Measurements from ENCODE around the gene PCDH9. TPM values are rescaled to one million over a fixed set of nuclear protein-coding genes. Genes with fewer than 3 reads are reported as not detected.
"Not testable (repeated sequence)": the region's sequence is repeated elsewhere in the genome, so short reads cannot be mapped to it uniquely, and the experiment has no call there.

The PCDH9 gene
- total RNA-seq, 1 experiment from 2014 or later = 4.2 TPM

GRCh38 chr13:67097892-67098452 lies 132.2 kb downstream of the PCDH9 start:
- Histone ChIP-seq H3K4me1 (ENCODE audit: control insufficient read depth, insufficient read depth, low read length) (no peaks in the 10 kb centered on the region), H3K36me3 (ENCODE audit: control insufficient read depth, insufficient read depth, low read length) (no peaks in the 10 kb centered on the region), H3K9me3 (ENCODE audit: control insufficient read depth, insufficient read depth, low read depth, low read length) (no peaks in the 10 kb centered on the region), H3K27ac (ENCODE audit: low read length) (no peak overlapping the region), H3K27me3 (ENCODE audit: control insufficient read depth, insufficient read depth, low read length) (no peaks in the 10 kb centered on the region), H3K4me3 (ENCODE audit: low read depth in 2 of 2, low read length in 2 of 2) (no peak overlapping the region)
- TF ChIP-seq, protein P1, sequence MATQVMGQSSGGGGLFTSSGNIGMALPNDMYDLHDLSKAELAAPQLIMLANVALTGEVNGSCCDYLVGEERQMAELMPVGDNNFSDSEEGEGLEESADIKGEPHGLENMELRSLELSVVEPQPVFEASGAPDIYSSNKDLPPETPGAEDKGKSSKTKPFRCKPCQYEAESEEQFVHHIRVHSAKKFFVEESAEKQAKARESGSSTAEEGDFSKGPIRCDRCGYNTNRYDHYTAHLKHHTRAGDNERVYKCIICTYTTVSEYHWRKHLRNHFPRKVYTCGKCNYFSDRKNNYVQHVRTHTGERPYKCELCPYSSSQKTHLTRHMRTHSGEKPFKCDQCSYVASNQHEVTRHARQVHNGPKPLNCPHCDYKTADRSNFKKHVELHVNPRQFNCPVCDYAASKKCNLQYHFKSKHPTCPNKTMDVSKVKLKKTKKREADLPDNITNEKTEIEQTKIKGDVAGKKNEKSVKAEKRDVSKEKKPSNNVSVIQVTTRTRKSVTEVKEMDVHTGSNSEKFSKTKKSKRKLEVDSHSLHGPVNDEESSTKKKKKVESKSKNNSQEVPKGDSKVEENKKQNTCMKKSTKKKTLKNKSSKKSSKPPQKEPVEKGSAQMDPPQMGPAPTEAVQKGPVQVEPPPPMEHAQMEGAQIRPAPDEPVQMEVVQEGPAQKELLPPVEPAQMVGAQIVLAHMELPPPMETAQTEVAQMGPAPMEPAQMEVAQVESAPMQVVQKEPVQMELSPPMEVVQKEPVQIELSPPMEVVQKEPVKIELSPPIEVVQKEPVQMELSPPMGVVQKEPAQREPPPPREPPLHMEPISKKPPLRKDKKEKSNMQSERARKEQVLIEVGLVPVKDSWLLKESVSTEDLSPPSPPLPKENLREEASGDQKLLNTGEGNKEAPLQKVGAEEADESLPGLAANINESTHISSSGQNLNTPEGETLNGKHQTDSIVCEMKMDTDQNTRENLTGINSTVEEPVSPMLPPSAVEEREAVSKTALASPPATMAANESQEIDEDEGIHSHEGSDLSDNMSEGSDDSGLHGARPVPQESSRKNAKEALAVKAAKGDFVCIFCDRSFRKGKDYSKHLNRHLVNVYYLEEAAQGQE (IDR thresholded peaks at IDR 0.05; ENCODE audit: insufficient read depth in 1 of 2, low read depth in 2 of 2, low read length in 1 of 2) = no peak
- TF ChIP-seq TCF7L2 (IDR thresholded peaks at IDR 0.05; ENCODE audit: low read depth, low read length) (no peak), POLR2AphosphoS5 (IDR thresholded peaks at IDR 0.05; ENCODE audit: low read depth, low read length) (no peak), SIN3A (IDR thresholded peaks at IDR 0.05; ENCODE audit: borderline replicate concordance, insufficient read depth, low read depth, low read length) (no peak), CTCF (IDR thresholded peaks at IDR 0.05) (no peak)
- intact Hi-C loops (cut with micrococcal nuclease; ENCODE audit: unreplicated experiment) (no loop called here), in situ Hi-C loops (cut with HindIII; ENCODE audit: low pct_unique_long_range_greater_than_20kb, low sequenced_read_pairs) (no loop called here)
- no TSS peak for BruUV-seq (replicated peaks)
- POLR2A ChIA-PET = no interaction called here
- DNase-seq (ENCODE audit: low read depth, low spot score) = no peak
- no peak for ATAC-seq
- CTCF ChIA-PET = no interaction called here

DNA sequence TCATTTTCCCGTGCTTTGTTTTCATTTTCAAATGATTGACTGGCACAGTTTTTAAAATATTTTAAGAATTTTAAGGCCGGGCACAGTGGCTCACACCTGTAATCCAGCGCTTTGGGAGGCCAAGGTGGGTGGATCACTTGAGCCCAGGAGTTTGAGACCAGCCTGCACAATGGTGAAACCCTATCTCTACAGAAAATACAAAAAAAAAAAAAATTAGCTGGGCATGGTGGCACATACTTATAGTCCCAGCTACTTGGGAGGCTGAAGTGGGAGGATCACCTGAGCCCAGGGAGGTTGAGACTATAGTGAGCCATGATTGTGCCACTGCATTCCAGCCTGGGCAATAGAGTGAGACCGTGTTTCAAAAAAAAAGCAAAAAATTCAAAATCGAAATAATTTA lies 133.2 kb downstream of the PCDH9 start:
- BruUV-seq (replicated peaks); DNase-seq (ENCODE audit: low read depth, low spot score); H3K27ac ChIP-seq (ENCODE audit: low read length); CTCF ChIA-PET; H3K36me3 ChIP-seq (ENCODE audit: control insufficient read depth, insufficient read depth, low read length); in situ Hi-C loops (cut with HindIII; ENCODE audit: low pct_unique_long_range_greater_than_20kb, low sequenced_read_pairs); intact Hi-C loops (cut with micrococcal nuclease; ENCODE audit: unreplicated experiment); POLR2A ChIA-PET; H3K4me1 ChIP-seq (ENCODE audit: control insufficient read depth, insufficient read depth, low read length); H3K4me3 ChIP-seq (ENCODE audit: low read depth in 2 of 2, low read length in 2 of 2); ATAC-seq; H3K27me3 ChIP-seq (ENCODE audit: control insufficient read depth, insufficient read depth, low read length); H3K9me3 ChIP-seq (ENCODE audit: control insufficient read depth, insufficient read depth, low read depth, low read length): not testable (repeated sequence)

DNA sequence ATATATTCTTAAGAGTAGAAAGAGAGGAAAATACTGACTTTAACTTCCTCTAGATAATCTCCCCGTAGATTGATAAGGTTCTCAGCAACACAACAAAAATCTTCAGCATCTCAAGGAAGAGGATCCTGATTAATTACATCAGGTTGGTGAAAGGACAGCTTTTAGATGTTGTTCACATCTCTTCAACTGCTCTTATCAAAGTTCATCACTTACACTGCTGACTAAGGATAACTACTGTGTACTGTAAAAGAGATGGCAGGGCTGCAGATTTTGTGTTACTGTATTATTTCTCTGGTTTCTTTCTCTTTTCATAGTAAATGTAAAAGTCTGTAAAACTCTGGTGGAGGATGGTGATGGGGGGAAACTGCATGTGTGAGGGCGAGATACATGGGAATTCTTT lies 133.7 kb downstream of the PCDH9 start:
- no peak for ATAC-seq
- no peak overlapping the region for H3K4me3 ChIP-seq (ENCODE audit: low read depth in 2 of 2, low read length in 2 of 2)
- no peak overlapping the region for H3K27ac ChIP-seq (ENCODE audit: low read length)
- no peaks in the 10 kb centered on the region for H3K27me3 ChIP-seq (ENCODE audit: control insufficient read depth, insufficient read depth, low read length)
- no peak for DNase-seq (ENCODE audit: low read depth, low spot score)
- no peaks in the 10 kb centered on the region for H3K36me3 ChIP-seq (ENCODE audit: control insufficient read depth, insufficient read depth, low read length)
- ChIA-PET CTCF (no interaction called here), POLR2A (no interaction called here)
- TF ChIP-seq POLR2AphosphoS5 (IDR thresholded peaks at IDR 0.05; ENCODE audit: low read depth, low read length) (no peak), CTCF (IDR thresholded peaks at IDR 0.05) (no peak), SIN3A (IDR thresholded peaks at IDR 0.05; ENCODE audit: borderline replicate concordance, insufficient read depth, low read depth, low read length) (no peak), TCF7L2 (IDR thresholded peaks at IDR 0.05; ENCODE audit: low read depth, low read length) (no peak)
- TF ChIP-seq, protein P1 (IDR thresholded peaks at IDR 0.05; ENCODE audit: insufficient read depth in 1 of 2, low read depth in 2 of 2, low read length in 1 of 2) = no peak
- H3K4me1 ChIP-seq (ENCODE audit: control insufficient read depth, insufficient read depth, low read length) = no peaks in the 10 kb centered on the region
- intact Hi-C loops (cut with micrococcal nuclease; ENCODE audit: unreplicated experiment) (no loop called here), in situ Hi-C loops (cut with HindIII; ENCODE audit: low pct_unique_long_range_greater_than_20kb, low sequenced_read_pairs) (no loop called here)
- BruUV-seq (replicated peaks) = no TSS peak
- no peaks in the 10 kb centered on the region for H3K9me3 ChIP-seq (ENCODE audit: control insufficient read depth, insufficient read depth, low read depth, low read length)
